Measurements from ENCODE around the gene ST3GAL2. TPM values are rescaled to one million over a fixed set of nuclear protein-coding genes. Genes with fewer than 3 reads are reported as not detected.
A peak's percentile ranks its signal among the peaks of the same experiment; 100 is the strongest.
"Not testable (repeated sequence)": the region's sequence is repeated elsewhere in the genome, so short reads cannot be mapped to it uniquely, and the experiment has no call there.

The ST3GAL2 gene
- total and polyA plus RNA-seq, 4 donors, result 8.4 to 37.0 (median 30.5) TPM

- peaks cover 0 to 9% (median 5%) of the 10 kb centered on the region in 5 donors for H3K4me1 ChIP-seq (ENCODE audit: control insufficient read depth in 5 of 5, insufficient read depth in 5 of 5, low read length in 5 of 5)
- H3K9me3 ChIP-seq (ENCODE audit: control insufficient read depth in 4 of 4, insufficient read depth in 3 of 4, low read length in 3 of 4), result no peaks in the 10 kb centered on the region
- H3K36me3 ChIP-seq (ENCODE audit: control insufficient read depth in 4 of 4, insufficient read depth in 4 of 4, low read length in 4 of 4), result no peaks in the 10 kb centered on the region
- peak; percentile 91 for ATAC-seq (ENCODE audit: insufficient read depth, low FRiP score)
- H3K4me3 ChIP-seq, result peak within 1 kb of the TSS; percentile 90
- no peaks in the 10 kb centered on the region for H3K27me3 ChIP-seq (ENCODE audit: control insufficient read depth in 3 of 3, insufficient read depth in 3 of 3, low read length in 2 of 3)
- peak; percentile 82 to 89 (median 82) for DNase-seq
- peak within 1 kb of the TSS; percentile 91 to 97 for H3K27ac ChIP-seq (ENCODE audit: low read depth in 1 of 2, low read length in 1 of 2)
- 0% methylated on average over 48 to 67 of the region's 67 CpGs for WGBS, 2 donors
- peak within 1 kb of the TSS; percentile 63 to 65 for H3K9ac ChIP-seq (ENCODE audit: insufficient read depth in 1 of 2, low read length in 2 of 2)
- TF ChIP-seq CTCF (IDR thresholded peaks at IDR 0.05; ENCODE audit: control extremely low read depth, extremely low read depth), result no peak
Observed at GRCh38 chr16:70454222-70455034, 15.5 kb upstream of the ST3GAL2 start, which contains the start of gene FCSK. Gene FCSK (plus strand): TSS chr16:70454595. CDS start chr16:70463191, 8,596 bp downstream.

- TF ChIP-seq CTCF (IDR thresholded peaks at IDR 0.05; ENCODE audit: control extremely low read depth, extremely low read depth), result no peak
- no peak for DNase-seq
- peak overlapping the region in 1 of 2 donors; percentile 91 for H3K27ac ChIP-seq (ENCODE audit: low read depth in 1 of 2, low read length in 1 of 2)
- peak; percentile 6 for ATAC-seq (ENCODE audit: insufficient read depth, low FRiP score)
- no peaks in the 10 kb centered on the region for H3K9me3 ChIP-seq (ENCODE audit: control insufficient read depth in 4 of 4, insufficient read depth in 3 of 4, low read length in 3 of 4)
- H3K4me3 ChIP-seq, result peak overlapping the region; percentile 90
- H3K27me3 ChIP-seq (ENCODE audit: control insufficient read depth in 3 of 3, insufficient read depth in 3 of 3, low read length in 2 of 3), result no peaks in the 10 kb centered on the region
- peaks cover 0 to 9% (median 5%) of the 10 kb centered on the region in 5 donors for H3K4me1 ChIP-seq (ENCODE audit: control insufficient read depth in 5 of 5, insufficient read depth in 5 of 5, low read length in 5 of 5)
- 0 to 1% methylated on average over 8 of the region's 8 CpGs for WGBS, 2 donors
- peak overlapping the region; percentile 28 to 63 for H3K9ac ChIP-seq (ENCODE audit: insufficient read depth in 1 of 2, low read length in 2 of 2)
- H3K36me3 ChIP-seq (ENCODE audit: control insufficient read depth in 4 of 4, insufficient read depth in 4 of 4, low read length in 4 of 4), result no peaks in the 10 kb centered on the region
Observed at GRCh38 chr16:70453892-70454221, 15.0 kb upstream of the ST3GAL2 start.

GRCh38 chr16:70453117-70453891, 14.4 kb upstream of the ST3GAL2 start:
- DNase-seq (no peak), ATAC-seq (ENCODE audit: insufficient read depth, low FRiP score) (no peak)
- Histone ChIP-seq H3K4me1 (ENCODE audit: control insufficient read depth in 5 of 5, insufficient read depth in 5 of 5, low read length in 5 of 5) (peaks cover 0 to 9% (median 5%) of the 10 kb centered on the region in 5 donors), H3K9me3 (ENCODE audit: control insufficient read depth in 4 of 4, insufficient read depth in 3 of 4, low read length in 3 of 4) (no peaks in the 10 kb centered on the region), H3K27me3 (ENCODE audit: control insufficient read depth in 3 of 3, insufficient read depth in 3 of 3, low read length in 2 of 3) (no peaks in the 10 kb centered on the region), H3K9ac (ENCODE audit: insufficient read depth in 1 of 2, low read length in 2 of 2) (peak overlapping the region; percentile 28 to 63), H3K4me3 (no peak overlapping the region), H3K27ac (ENCODE audit: low read depth in 1 of 2, low read length in 1 of 2) (no peak overlapping the region), H3K36me3 (ENCODE audit: control insufficient read depth in 4 of 4, insufficient read depth in 4 of 4, low read length in 4 of 4) (no peaks in the 10 kb centered on the region)
- TF ChIP-seq CTCF (IDR thresholded peaks at IDR 0.05; ENCODE audit: control extremely low read depth, extremely low read depth), result no peak
- 95 to 96% methylated on average over 11 of the region's 11 CpGs for WGBS, 2 donors

- not testable (repeated sequence) for H3K27me3 ChIP-seq (ENCODE audit: control insufficient read depth in 3 of 3, insufficient read depth in 3 of 3, low read length in 2 of 3); H3K4me3 ChIP-seq; H3K36me3 ChIP-seq (ENCODE audit: control insufficient read depth in 4 of 4, insufficient read depth in 4 of 4, low read length in 4 of 4); ATAC-seq (ENCODE audit: insufficient read depth, low FRiP score); H3K9ac ChIP-seq (ENCODE audit: insufficient read depth in 1 of 2, low read length in 2 of 2); H3K27ac ChIP-seq (ENCODE audit: low read depth in 1 of 2, low read length in 1 of 2); DNase-seq; H3K4me1 ChIP-seq (ENCODE audit: control insufficient read depth in 5 of 5, insufficient read depth in 5 of 5, low read length in 5 of 5); H3K9me3 ChIP-seq (ENCODE audit: control insufficient read depth in 4 of 4, insufficient read depth in 3 of 4, low read length in 3 of 4)
- 50 to 66% methylated on average over 17 to 25 of the region's 25 CpGs for WGBS, 2 donors
Observed at GRCh38 chr16:70451004-70451340, 12.1 kb upstream of the ST3GAL2 start.

GRCh38 chr16:70450142-70451003, 11.5 kb upstream of the ST3GAL2 start:
- not testable (repeated sequence) for H3K27me3 ChIP-seq (ENCODE audit: control insufficient read depth in 3 of 3, insufficient read depth in 3 of 3, low read length in 2 of 3); H3K4me3 ChIP-seq; DNase-seq; H3K4me1 ChIP-seq (ENCODE audit: control insufficient read depth in 5 of 5, insufficient read depth in 5 of 5, low read length in 5 of 5); H3K9me3 ChIP-seq (ENCODE audit: control insufficient read depth in 4 of 4, insufficient read depth in 3 of 4, low read length in 3 of 4); H3K27ac ChIP-seq (ENCODE audit: low read depth in 1 of 2, low read length in 1 of 2); ATAC-seq (ENCODE audit: insufficient read depth, low FRiP score); H3K9ac ChIP-seq (ENCODE audit: insufficient read depth in 1 of 2, low read length in 2 of 2); H3K36me3 ChIP-seq (ENCODE audit: control insufficient read depth in 4 of 4, insufficient read depth in 4 of 4, low read length in 4 of 4)
- WGBS, 2 donors, result 77 to 84% methylated on average over 30 to 37 of the region's 37 CpGs

Measured in lung (tissue), 12 donors.